Esophagus muscularis mucosa (tissue), 4 donors: ENCODE measurements around the gene SLFN14. TPM values are rescaled to one million over a fixed set of nuclear protein-coding genes. Genes with fewer than 3 reads are reported as not detected.
"Not testable (repeated sequence)": the region's sequence is repeated elsewhere in the genome, so short reads cannot be mapped to it uniquely, and the experiment has no call there.

Experiments used
- DNase-seq: peaks from one replicate; pipeline ENCODE4 v3.0.0-alpha.2; 2017; ENCODE audit errors: extremely low spot score
- H3K27ac ChIP-seq, 4 donors: fragments of 200-600 bp; sonication (generic); replicated peaks in 1 of 4; 1 replicate in 3 of 4; 2 replicates in 1 of 4; pipeline ENCODE4 v1.5.1; 2016 to 2019; ENCODE audit warnings: mild to moderate bottlenecking in 1 of 4
- H3K27me3 ChIP-seq, 4 donors: fragments of 200-600 bp; sonication (generic); one replicate each; pipeline versions ENCODE4 v1.5.1 to v1.6.0; 2016 to 2019
- H3K36me3 ChIP-seq, 4 donors: fragments of 200-600 bp; sonication (generic); one replicate each; pipeline ENCODE4 v1.5.1; 2016 to 2019
- H3K4me1 ChIP-seq, 4 donors: fragments of 200-600 bp; sonication (generic); one replicate each; pipeline ENCODE4 v1.5.1; 2016 to 2019
- H3K4me3 ChIP-seq, 4 donors: fragments of 200-600 bp; sonication (generic); 1 replicate in 2 of 4; 2 replicates in 2 of 4; pipeline ENCODE4 v1.5.1; 2016 to 2019; ENCODE audit warnings: mild to moderate bottlenecking in 4 of 4, moderate library complexity in 1 of 4
- H3K9me3 ChIP-seq, 4 donors: fragments of 200-600 bp; sonication (generic); 1 replicate in 3 of 4; 2 replicates in 1 of 4; pipeline ENCODE4 v1.5.1; 2016 to 2019
- CTCF ChIP-seq, 3 experiments: fragments of 200-600 bp in 2 of 3; fragments of 450-650 bp in 1 of 3; sonication (generic) in 2 of 3; IDR thresholded peaks; one replicate each; pipeline ENCODE4 v1.5.1; 2017 to 2019; ENCODE audit warnings: antibody characterized with exemption in 3 of 3, mild to moderate bottlenecking in 2 of 3, moderate library complexity in 1 of 3
- EP300 ChIP-seq: sonication (generic); formaldehyde crosslinking; IDR thresholded peaks from one replicate; pipeline ENCODE4 v1.6.1; 2017; ENCODE audit warnings: antibody characterized with exemption
- POLR2A ChIP-seq: fragments of 450-650 bp; IDR thresholded peaks from one replicate; pipeline ENCODE4 v1.6.1; 2017; ENCODE audit warnings: antibody characterized with exemption, moderate library complexity, mild to moderate bottlenecking, low read depth
- POLR2AphosphoS5 ChIP-seq, 2 donors: sonication (generic); formaldehyde crosslinking; IDR thresholded peaks; one replicate each; pipeline ENCODE4 v1.6.1; 2017; ENCODE audit warnings: antibody characterized with exemption in 2 of 2
- WGBS: methylation state at CpG from one replicate; pipeline ENCODE4 v1.1.5; 2018; 5-methylcytosine and 5-hydroxymethylcytosine counted together
- intact Hi-C: fragments of 100-400 bp; cut with DNase I; formaldehyde crosslinking; loops from one replicate; pipeline ENCODE4 v1.15.1; 2023
- total RNA-seq, 4 donors: library from RNA; depleted of rRNA; stranded (reverse); fragments of >200 nt; gene quantifications; one replicate each; pipeline versions ENCODE4 v1.1.0 to v1.2.1, GENCODE V29; 2016

SLFN14 gene
- total RNA-seq, 4 donors from 2014 or later = not detected

GRCh38 chr17:35534576-35535093, 26.0 kb downstream of the SLFN14 start:
- H3K27ac ChIP-seq = no peak overlapping the region
- intact Hi-C loops = loop anchor here (5.0 kb wide), 1 partner anchor 362 kb away; no protein-coding TSS in a partner anchor

GRCh38 chr17:35531160-35531559, 29.5 kb downstream of the SLFN14 start:
- Histone ChIP-seq H3K4me1 (no peaks in the 10 kb centered on the region), H3K36me3 (no peaks in the 10 kb centered on the region), H3K27me3 (no peaks in the 10 kb centered on the region), H3K9me3 (no peaks in the 10 kb centered on the region), H3K4me3 (no peak overlapping the region), H3K27ac (no peak overlapping the region)
- TF ChIP-seq POLR2AphosphoS5 (IDR thresholded peaks at IDR 0.05) (no peak), POLR2A (no peak), EP300 (no peak), CTCF (IDR thresholded peaks at IDR 0.05) (no peak)
- 53% methylated on average over 1 of the region's 1 CpG for WGBS
- no peak for DNase-seq
- intact Hi-C loops = no loop called here

More at GRCh38 chr17:35534576-35535093, 26.0 kb downstream of the SLFN14 start:
- TF ChIP-seq POLR2A = no peak
- no peak for TF ChIP-seq EP300
- no peak for TF ChIP-seq POLR2AphosphoS5 (IDR thresholded peaks at IDR 0.05)
- TF ChIP-seq CTCF (IDR thresholded peaks at IDR 0.05) = no peak
- Histone ChIP-seq H3K27me3 (no peaks in the 10 kb centered on the region), H3K9me3 (no peaks in the 10 kb centered on the region), H3K4me1 (peaks cover 0 to 15% (median 8%) of the 10 kb centered on the region in 4 donors), H3K36me3 (no peaks in the 10 kb centered on the region), H3K4me3 (no peak overlapping the region)
- 52% methylated on average over 3 of the region's 3 CpGs for WGBS
- no peak for DNase-seq

- no peaks in the 10 kb centered on the region for H3K4me1 ChIP-seq
- no peak overlapping the region for H3K4me3 ChIP-seq
- 90% methylated on average over 8 of the region's 8 CpGs for WGBS
- no peak for DNase-seq
- TF ChIP-seq POLR2A = no peak
- TF ChIP-seq EP300 = no peak
- no peak for TF ChIP-seq CTCF (IDR thresholded peaks at IDR 0.05)
- TF ChIP-seq POLR2AphosphoS5 (IDR thresholded peaks at IDR 0.05) = no peak
- H3K36me3 ChIP-seq = no peaks in the 10 kb centered on the region
- no peak overlapping the region for H3K27ac ChIP-seq
- H3K27me3 ChIP-seq = no peaks in the 10 kb centered on the region
- intact Hi-C loops = no loop called here
- H3K9me3 ChIP-seq = no peaks in the 10 kb centered on the region
Measured at GRCh38 chr17:35529866-35530265, 30.8 kb downstream of the SLFN14 start.

GRCh38 chr17:35529326-35529725, 31.3 kb downstream of the SLFN14 start:
- intact Hi-C loops, H3K27me3 ChIP-seq, H3K4me3 ChIP-seq, H3K36me3 ChIP-seq, DNase-seq, H3K9me3 ChIP-seq, H3K4me1 ChIP-seq, H3K27ac ChIP-seq: not testable (repeated sequence)
- WGBS = 100% methylated on average over 1 of the region's 1 CpG

- Histone ChIP-seq H3K4me3 (no peak overlapping the region), H3K4me1 (no peaks in the 10 kb centered on the region), H3K9me3 (no peaks in the 10 kb centered on the region), H3K27ac (no peak overlapping the region), H3K27me3 (peaks cover 0 to 35% (median 0%) of the 10 kb centered on the region in 4 donors), H3K36me3 (no peaks in the 10 kb centered on the region)
- intact Hi-C loops = no loop called here
- TF ChIP-seq POLR2AphosphoS5 (IDR thresholded peaks at IDR 0.05) (no peak), CTCF (IDR thresholded peaks at IDR 0.05) (no peak), POLR2A (no peak), EP300 (no peak)
- DNase-seq = no peak
- 78% methylated on average over 4 of the region's 4 CpGs for WGBS
Measured at GRCh38 chr17:35523296-35523695, 37.3 kb downstream of the SLFN14 start.

- H3K36me3 ChIP-seq, intact Hi-C loops, H3K4me1 ChIP-seq, H3K4me3 ChIP-seq, DNase-seq, H3K9me3 ChIP-seq, H3K27ac ChIP-seq: not testable (repeated sequence)
- H3K27me3 ChIP-seq = peaks cover 0 to 50% (median 0%) of the 10 kb centered on the region in 4 donors
- WGBS = 62% methylated on average over 5 of the region's 5 CpGs
Measured at GRCh38 chr17:35521654-35522256, 38.9 kb downstream of the SLFN14 start.
